Activated CD8-positive, alpha-beta memory T cell treated with anti-CD3 and anti-CD28 coated beads, Interleukin-2, amount 50 U/mL, for 24 hours (primary cell): Measurements from ENCODE around the gene KCNF1.

ENCODE experiments used
- DNase-seq: peaks from one replicate; pipeline ENCODE4 v3.0.0-alpha.2; 2020; ENCODE audit errors: extremely low read depth

The KCNF1 gene

GRCh38 chr2:10880586-10881321 is 31.0 kb upstream of the KCNF1 start:
- DNase-seq = no peak

GRCh38 chr2:10882568-10882967 is 29.2 kb upstream of the KCNF1 start:
- no peak for DNase-seq

- DNase-seq = no peak
Measured at GRCh38 chr2:10883066-10883465, 28.7 kb upstream of the KCNF1 start.

DNA sequence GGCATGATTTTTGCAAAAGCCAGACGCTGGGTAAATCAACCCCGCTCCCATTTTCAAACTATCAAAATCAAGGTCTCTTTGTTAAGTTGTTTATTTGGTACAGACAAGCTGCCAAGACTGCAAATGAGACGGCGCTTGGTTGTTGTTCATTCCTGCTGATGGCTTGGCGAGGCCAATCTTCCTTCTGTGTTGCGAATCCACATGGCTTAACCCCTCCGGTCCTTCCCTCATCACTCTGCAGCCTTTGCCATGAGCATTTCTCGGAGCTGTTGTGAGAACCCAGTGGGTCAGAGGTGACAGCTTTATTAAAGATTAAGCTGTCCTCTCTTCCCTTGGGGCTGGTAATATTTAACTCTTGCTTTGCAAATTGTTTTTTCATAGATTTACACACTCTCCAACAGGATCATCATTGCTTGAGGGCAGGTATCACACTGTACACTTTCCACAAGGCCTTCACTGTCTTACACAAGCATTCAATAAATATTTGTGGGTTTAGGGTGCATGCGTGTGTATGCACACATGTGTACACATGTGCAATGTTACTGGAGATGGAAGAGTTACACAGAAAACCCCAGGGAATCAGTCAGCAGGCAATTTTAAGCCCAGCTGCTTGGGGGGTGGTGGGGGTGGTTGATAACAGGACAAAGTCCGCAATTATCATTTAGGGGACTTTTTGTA is 27.8 kb upstream of the KCNF1 start:
- no peak for DNase-seq

DNA sequence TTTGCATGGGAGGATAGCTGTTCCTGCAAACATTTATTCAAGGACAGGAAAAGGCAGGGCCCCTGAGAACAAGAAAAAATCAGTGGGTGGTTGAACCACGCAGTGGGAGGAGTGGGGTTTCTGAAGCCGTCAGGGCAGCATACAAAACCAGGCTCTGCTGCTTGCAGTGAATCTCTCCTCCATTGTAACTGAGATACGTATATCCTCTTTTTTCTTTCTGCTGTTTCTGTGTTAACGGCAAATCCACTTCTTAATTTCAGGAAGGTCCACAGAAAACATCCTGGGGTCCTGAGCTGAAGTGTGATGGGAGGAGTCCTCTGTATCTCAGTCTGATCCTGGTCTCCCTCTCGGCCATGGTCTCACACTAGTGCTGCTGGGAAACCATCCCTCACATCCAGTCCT is 27.2 kb upstream of the KCNF1 start:
- no peak for DNase-seq

- no peak for DNase-seq
Measured at GRCh38 chr2:10885094-10885860, 26.5 kb upstream of the KCNF1 start.

GRCh38 chr2:10887476-10887875 is 24.3 kb upstream of the KCNF1 start:
- DNase-seq = no peak

GRCh38 chr2:10889651-10890215 is 22.0 kb upstream of the KCNF1 start:
- no peak for DNase-seq

GRCh38 chr2:10890706-10891270 is 20.9 kb upstream of the KCNF1 start:
- no peak for DNase-seq

- DNase-seq = no peak
Measured at GRCh38 chr2:10891390-10891789, 20.3 kb upstream of the KCNF1 start.

GRCh38 chr2:10891848-10892247 is 19.9 kb upstream of the KCNF1 start:
- no peak for DNase-seq

- DNase-seq = no peak
Measured at GRCh38 chr2:10892316-10892715, 19.4 kb upstream of the KCNF1 start.

- DNase-seq = no peak
Measured at GRCh38 chr2:10892796-10893350, 18.9 kb upstream of the KCNF1 start.

DNA sequence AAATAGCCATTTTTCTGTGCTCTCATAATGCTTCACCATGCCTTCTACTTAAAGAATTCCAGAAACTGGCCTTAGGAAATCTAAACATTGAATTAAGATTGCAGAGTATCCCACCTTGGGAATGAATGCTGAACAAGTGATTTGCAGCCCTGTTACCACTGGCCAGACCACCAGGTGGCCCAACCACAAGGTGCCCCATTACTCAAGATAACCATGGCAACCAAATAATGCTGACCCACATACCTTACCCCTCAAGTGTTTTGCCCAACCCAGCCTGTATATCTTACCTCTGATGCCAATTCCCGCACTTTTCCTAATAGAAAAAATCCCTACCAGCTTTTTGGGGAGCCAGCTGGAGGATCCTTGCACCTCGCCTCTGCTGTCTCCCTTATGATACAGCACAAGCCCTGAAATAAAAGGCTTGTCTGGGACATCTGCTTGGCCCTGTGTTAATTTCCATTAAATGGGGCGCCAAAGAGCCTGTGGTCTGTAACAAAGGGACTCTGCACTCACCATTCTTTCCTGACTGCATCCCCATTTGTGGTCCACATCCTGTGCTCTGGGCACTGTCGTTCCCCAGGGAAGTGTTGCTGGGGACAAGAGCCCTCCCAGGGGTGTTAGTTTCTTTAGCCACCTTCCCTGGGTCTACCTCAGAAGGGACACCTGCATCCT is 17.3 kb upstream of the KCNF1 start:
- DNase-seq = no peak

GRCh38 chr2:10895231-10895630 is 16.5 kb upstream of the KCNF1 start:
- DNase-seq = no peak

DNA sequence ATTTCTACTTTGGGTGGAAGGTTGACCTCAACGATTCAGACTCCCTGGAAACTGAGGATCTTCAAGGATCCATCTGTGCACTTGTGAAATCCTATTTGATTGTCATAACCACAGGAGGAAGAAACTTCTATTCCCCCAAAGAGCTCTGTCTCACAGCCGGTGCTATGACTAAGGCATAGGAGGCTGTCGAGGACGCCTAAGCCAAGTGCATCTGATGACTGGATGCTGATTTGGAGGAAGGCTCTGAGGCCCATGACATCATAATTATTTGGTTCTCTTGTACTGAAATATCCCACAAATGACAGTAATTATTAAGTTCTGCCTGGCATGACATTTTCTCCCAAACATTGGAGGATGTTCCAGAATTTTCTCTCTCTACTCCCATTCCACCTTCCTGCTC is 13.8 kb upstream of the KCNF1 start:
- no peak for DNase-seq

GRCh38 chr2:10900216-10901109 is 11.3 kb upstream of the KCNF1 start:
- no peak for DNase-seq

DNA sequence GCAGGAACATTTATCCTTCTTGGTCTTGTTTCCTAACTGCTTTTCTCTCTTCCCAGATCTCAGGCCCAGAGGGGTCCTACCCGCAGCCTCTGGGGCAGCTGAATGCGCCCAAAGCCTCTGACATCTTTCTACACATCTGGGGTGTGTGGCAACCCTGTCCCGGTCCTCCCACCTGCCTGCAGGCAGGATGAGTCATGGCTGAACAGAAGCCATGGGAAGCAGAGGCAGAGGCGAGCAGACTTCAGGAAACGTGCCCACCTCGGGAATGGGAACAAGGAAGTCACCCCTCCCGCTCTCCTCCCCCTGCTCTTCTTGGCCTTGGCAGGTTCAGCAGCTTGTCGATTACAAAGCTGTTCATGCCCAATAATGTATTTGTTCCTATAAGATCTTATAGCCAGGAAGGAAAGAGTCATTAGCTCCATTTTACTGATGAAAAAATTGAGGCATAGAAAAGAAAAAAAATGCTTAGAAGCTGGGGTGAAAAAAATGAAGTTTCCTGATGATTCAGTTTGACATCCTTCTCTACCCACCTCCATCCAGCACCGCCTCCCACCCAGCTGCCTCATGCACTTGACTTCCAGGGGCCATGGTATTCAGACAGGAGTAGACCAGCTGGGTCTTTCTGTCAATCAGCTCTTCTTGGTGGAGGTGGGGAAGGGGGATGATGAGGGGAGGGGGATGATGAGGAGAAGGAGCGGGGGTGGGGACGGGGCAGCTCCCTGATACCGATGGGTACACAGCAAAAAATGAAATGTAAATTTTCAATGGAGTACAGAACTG is 10.4 kb upstream of the KCNF1 start:
- DNase-seq = no peak

DNA sequence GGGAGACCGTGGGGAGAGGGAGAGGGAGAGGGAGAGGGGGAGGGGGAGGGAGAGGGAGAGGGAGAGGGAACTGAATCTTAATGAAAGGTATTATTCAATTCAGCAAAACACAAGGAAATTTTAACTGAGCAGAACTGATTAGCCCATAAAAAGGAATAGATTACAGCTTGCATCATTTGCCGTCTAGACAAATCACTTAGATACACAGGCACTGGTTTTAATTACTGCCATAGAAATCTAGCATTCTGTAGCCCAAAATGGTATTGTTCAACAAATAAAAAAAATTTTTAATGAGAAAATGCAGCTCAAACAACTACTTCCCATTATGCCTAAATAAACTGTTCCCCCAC is 7.9 kb upstream of the KCNF1 start:
- no peak for DNase-seq

DNA sequence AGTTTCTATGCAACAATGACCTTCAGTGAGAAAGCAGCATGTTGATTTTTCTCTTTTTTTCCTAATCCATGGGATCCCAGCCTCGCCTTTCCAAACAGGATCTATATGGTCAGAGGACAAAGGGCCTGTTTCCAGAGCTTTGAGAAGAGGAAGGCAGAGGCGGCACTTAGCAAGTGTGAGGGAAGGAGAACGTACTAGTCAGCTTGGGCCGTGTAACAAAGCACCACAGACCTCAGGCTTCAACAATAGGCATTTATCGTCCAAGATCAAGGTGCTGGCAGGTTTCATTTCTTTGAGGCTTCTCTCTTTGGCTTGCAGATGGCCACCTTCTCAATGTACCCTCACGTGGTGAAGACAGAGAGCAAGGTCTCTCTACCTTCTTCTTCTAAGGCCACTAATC is 7.3 kb upstream of the KCNF1 start:
- no peak for DNase-seq
